Loucy (cell line): ENCODE data around the gene TMEM117.
A peak's percentile ranks its signal among the peaks of the same experiment; 100 is the strongest.

ENCODE experiments used
- CTCF ChIP-seq: fragments of 200-600 bp; sonication (generic); conservative IDR thresholded peaks from 2 replicates; pipeline ENCODE4 v1.5.1; 2014; ENCODE audit warnings: mild to moderate bottlenecking, antibody characterized with exemption, low read length
- EZH2phosphoT487 ChIP-seq: fragments of 200-600 bp; IDR thresholded peaks from 2 replicates; pipeline ENCODE4 v1.6.1; 2018; ENCODE audit warnings: antibody characterized with exemption, mild to moderate bottlenecking, moderate library complexity, borderline replicate concordance

GRCh38 chr12:43914923-43915468 is 79.1 kb downstream of the TMEM117 start:
- TF ChIP-seq CTCF, result peak; percentile 63
- TF ChIP-seq EZH2phosphoT487, result no peak
